ENCODE data around the gene ULK4.

DNA sequence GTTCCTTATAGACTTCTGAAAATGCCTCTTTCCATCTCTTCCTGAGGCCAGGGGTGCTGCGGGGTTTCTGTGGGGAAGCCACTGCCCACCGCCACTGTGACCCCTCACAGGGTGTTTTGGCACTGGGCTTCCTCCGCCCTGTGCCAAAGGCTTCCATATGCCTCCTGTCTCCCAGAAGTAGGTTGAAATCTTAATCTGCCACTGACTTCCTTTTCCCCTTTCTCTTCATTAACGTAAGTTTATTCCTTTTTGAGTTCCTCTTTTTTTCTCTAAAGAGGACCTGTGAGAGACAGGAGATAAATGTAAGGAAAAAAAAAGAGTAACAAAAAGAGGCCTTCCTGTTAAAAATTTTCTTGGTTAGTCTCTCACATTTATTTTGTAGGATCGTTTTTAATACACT lies 542.1 kb downstream of the ULK4 start:
- TF ChIP-seq, protein P1, sequence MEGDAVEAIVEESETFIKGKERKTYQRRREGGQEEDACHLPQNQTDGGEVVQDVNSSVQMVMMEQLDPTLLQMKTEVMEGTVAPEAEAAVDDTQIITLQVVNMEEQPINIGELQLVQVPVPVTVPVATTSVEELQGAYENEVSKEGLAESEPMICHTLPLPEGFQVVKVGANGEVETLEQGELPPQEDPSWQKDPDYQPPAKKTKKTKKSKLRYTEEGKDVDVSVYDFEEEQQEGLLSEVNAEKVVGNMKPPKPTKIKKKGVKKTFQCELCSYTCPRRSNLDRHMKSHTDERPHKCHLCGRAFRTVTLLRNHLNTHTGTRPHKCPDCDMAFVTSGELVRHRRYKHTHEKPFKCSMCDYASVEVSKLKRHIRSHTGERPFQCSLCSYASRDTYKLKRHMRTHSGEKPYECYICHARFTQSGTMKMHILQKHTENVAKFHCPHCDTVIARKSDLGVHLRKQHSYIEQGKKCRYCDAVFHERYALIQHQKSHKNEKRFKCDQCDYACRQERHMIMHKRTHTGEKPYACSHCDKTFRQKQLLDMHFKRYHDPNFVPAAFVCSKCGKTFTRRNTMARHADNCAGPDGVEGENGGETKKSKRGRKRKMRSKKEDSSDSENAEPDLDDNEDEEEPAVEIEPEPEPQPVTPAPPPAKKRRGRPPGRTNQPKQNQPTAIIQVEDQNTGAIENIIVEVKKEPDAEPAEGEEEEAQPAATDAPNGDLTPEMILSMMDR (IDR thresholded peaks at IDR 0.05): no peak
- no peak for TF ChIP-seq POLR2A (IDR thresholded peaks at IDR 0.05)
